Transverse colon (tissue), 4 donors: Measurements from ENCODE around the gene OTOS. TPM values are rescaled to one million over a fixed set of nuclear protein-coding genes. Genes with fewer than 3 reads are reported as not detected.

Experiments used
- DNase-seq: peaks from one replicate; pipeline ENCODE4 v3.0.0-alpha.2; 2019
- H3K27ac ChIP-seq, 4 donors: fragments of 200-600 bp; sonication (generic); 2 replicates each; pipeline ENCODE4 v1.5.1; 2016 to 2018; ENCODE audit warnings: inconsistent platforms in 4 of 4
- H3K27me3 ChIP-seq: fragments of 200-600 bp; sonication (generic); 2 replicates; pipeline ENCODE4 v1.5.1; 2017; ENCODE audit warnings: inconsistent platforms
- H3K36me3 ChIP-seq, 4 donors: fragments of 200-600 bp; sonication (generic); 2 replicates each; pipeline ENCODE4 v1.5.1; 2017 to 2019; ENCODE audit warnings: inconsistent platforms in 4 of 4
- H3K4me1 ChIP-seq, 4 donors: fragments of 200-600 bp; sonication (generic); 2 replicates each; pipeline ENCODE4 v1.5.1; 2017 to 2020; ENCODE audit warnings: inconsistent platforms in 4 of 4
- H3K4me3 ChIP-seq, 4 donors: fragments of 200-600 bp; sonication (generic); 1 replicate in 1 of 4; 2 replicates in 3 of 4; pipeline versions ENCODE4 v1.5.1 to v1.6.1; 2017 to 2019; ENCODE audit warnings: inconsistent platforms in 4 of 4
- H3K9me3 ChIP-seq, 2 donors: fragments of 200-600 bp; sonication (generic); 2 replicates each; pipeline ENCODE4 v1.5.1; 2017 to 2019; ENCODE audit warnings: inconsistent platforms in 2 of 2
- CTCF ChIP-seq, 5 experiments: fragments of 200-600 bp in 3 of 5; fragments of 450-650 bp in 2 of 5; sonication (generic) in 3 of 5; IDR thresholded peaks; 1 replicate in 2 of 5; 2 replicates in 3 of 5; pipeline ENCODE4 v1.5.1; 2016 to 2017; ENCODE audit warnings: antibody characterized with exemption in 5 of 5, inconsistent platforms in 3 of 5, mild to moderate bottlenecking in 2 of 5, moderate library complexity in 1 of 5
- EP300 ChIP-seq: sonication (generic); formaldehyde crosslinking; IDR thresholded peaks from one replicate; pipeline ENCODE4 v1.6.1; 2017; ENCODE audit warnings: antibody characterized with exemption, low read depth
- POLR2A ChIP-seq: fragments of 450-650 bp; IDR thresholded peaks from one replicate; pipeline ENCODE4 v1.6.1; 2016; ENCODE audit warnings: antibody characterized with exemption, mild to moderate bottlenecking, moderate library complexity
- POLR2AphosphoS5 ChIP-seq, 3 donors: sonication (generic); formaldehyde crosslinking; IDR thresholded peaks; one replicate each; pipeline ENCODE4 v1.6.1; 2016; ENCODE audit warnings: antibody characterized with exemption in 3 of 3
- WGBS, 2 donors: methylation state at CpG; one replicate each; pipeline ENCODE4 v1.1.5; 2018; ENCODE audit warnings: low coverage in 1 of 2; 5-methylcytosine and 5-hydroxymethylcytosine counted together
- in situ Hi-C, 4 donors: fragments of 200-750 bp; cut with MboI; loops; one replicate each; pipeline versions ENCODE4 v1.15.0 to v1.15.1; 2017; ENCODE audit warnings: low sequenced_read_pairs in 3 of 4, low pct_ligation_motif_present in 1 of 4, low pct_unique_long_range_greater_than_20kb in 1 of 4
- intact Hi-C: fragments of 100-400 bp; cut with DNase I; formaldehyde crosslinking; loops from one replicate; pipeline ENCODE4 v1.15.1; 2023; ENCODE audit warnings: low total_unique reads
- total RNA-seq, 4 donors: library from RNA; depleted of rRNA; stranded (reverse); fragments of >200 nt; gene quantifications; one replicate each; pipeline ENCODE4 v1.1.0, GENCODE V29; 2016

OTOS gene
- total RNA-seq, 4 donors from 2014 or later, result not detected

GRCh38 chr2:240149943-240150784 lies 9.7 kb upstream of the OTOS start:
- TF ChIP-seq CTCF (IDR thresholded peaks at IDR 0.05), result peak; percentile 42 to 61 (median 59)
- no peak for TF ChIP-seq POLR2AphosphoS5 (IDR thresholded peaks at IDR 0.05)
- H3K4me3 ChIP-seq, result no peak overlapping the region
- in situ Hi-C loops (loop anchor here in 1 of 4 donors (10.0 kb wide), 1 partner anchor 95 kb away; the partner anchor contains the start of gene OR6B3), intact Hi-C loops (loop anchor here (10.0 kb wide), 1 partner anchor 1115 kb away; no protein-coding TSS in a partner anchor)
- H3K36me3 ChIP-seq, result no peaks in the 10 kb centered on the region
- H3K27ac ChIP-seq, result no peak overlapping the region
- H3K27me3 ChIP-seq, result no peaks in the 10 kb centered on the region
- no peaks in the 10 kb centered on the region for H3K9me3 ChIP-seq
- no peaks in the 10 kb centered on the region for H3K4me1 ChIP-seq
- DNase-seq, result no peak
- 39% methylated on average over 12 of the region's 12 CpGs; no CpG with 5 or more reads in 1 of the 2 donors for WGBS, 2 donors

GRCh38 chr2:240147911-240148587 lies 7.6 kb upstream of the OTOS start:
- no peaks in the 10 kb centered on the region for H3K36me3 ChIP-seq
- WGBS, 2 donors, result 89 to 92% methylated on average over 6 to 20 of the region's 20 CpGs
- DNase-seq, result no peak
- intact Hi-C loops (loop anchor here (10.0 kb wide), 1 partner anchor 1113 kb away; no protein-coding TSS in a partner anchor), in situ Hi-C loops (no loop called here)
- H3K4me3 ChIP-seq, result no peak overlapping the region
- no peak overlapping the region for H3K27ac ChIP-seq
- H3K27me3 ChIP-seq, result no peaks in the 10 kb centered on the region
- no peak for TF ChIP-seq POLR2AphosphoS5 (IDR thresholded peaks at IDR 0.05)
- TF ChIP-seq EP300, result no peak
- TF ChIP-seq CTCF (IDR thresholded peaks at IDR 0.05), result no peak
- no peak for TF ChIP-seq POLR2A
- peaks cover 0 to 3% (median 0%) of the 10 kb centered on the region in 4 donors for H3K4me1 ChIP-seq
- no peaks in the 10 kb centered on the region for H3K9me3 ChIP-seq

- 88% methylated on average over 5 of the region's 5 CpGs; no CpG with 5 or more reads in 1 of the 2 donors for WGBS, 2 donors
- Histone ChIP-seq H3K27ac (no peak overlapping the region), H3K27me3 (no peaks in the 10 kb centered on the region), H3K4me3 (no peak overlapping the region), H3K4me1 (peaks cover 0 to 3% (median 0%) of the 10 kb centered on the region in 4 donors), H3K36me3 (no peaks in the 10 kb centered on the region), H3K9me3 (no peaks in the 10 kb centered on the region)
- DNase-seq, result no peak
- in situ Hi-C loops, result no loop called here
- no peak for TF ChIP-seq POLR2AphosphoS5 (IDR thresholded peaks at IDR 0.05)
- intact Hi-C loops, result loop anchor here (10.0 kb wide), 1 partner anchor 1113 kb away; no protein-coding TSS in a partner anchor
These were observed 6.9 kb upstream of the OTOS start for GRCh38 chr2:240147382-240147781.

- TF ChIP-seq POLR2A (no peak), EP300 (no peak), CTCF (IDR thresholded peaks at IDR 0.05) (no peak), POLR2AphosphoS5 (IDR thresholded peaks at IDR 0.05) (no peak)
These were observed 6.3 kb upstream of the OTOS start for GRCh38 chr2:240146627-240147278.

More at GRCh38 chr2:240146627-240147278, 6.3 kb upstream of the OTOS start:
- H3K4me3 ChIP-seq, result no peak overlapping the region
- H3K4me1 ChIP-seq, result peaks cover 0 to 3% (median 0%) of the 10 kb centered on the region in 4 donors
- no peak overlapping the region for H3K27ac ChIP-seq
- no peak for DNase-seq
- in situ Hi-C loops (no loop called here), intact Hi-C loops (loop anchor here (10.0 kb wide), 1 partner anchor 1112 kb away; no protein-coding TSS in a partner anchor)
- 92% methylated on average over 11 of the region's 12 CpGs; no CpG with 5 or more reads in 1 of the 2 donors for WGBS, 2 donors
- H3K36me3 ChIP-seq, result no peaks in the 10 kb centered on the region
- no peaks in the 10 kb centered on the region for H3K27me3 ChIP-seq
- no peaks in the 10 kb centered on the region for H3K9me3 ChIP-seq
